ENCODE measurements around the gene EPB41L4A. TPM values are rescaled to one million over a fixed set of nuclear protein-coding genes. Genes with fewer than 3 reads are reported as not detected.
A peak's percentile ranks its signal among the peaks of the same experiment; 100 is the strongest.
"Not testable (repeated sequence)": the region's sequence is repeated elsewhere in the genome, so short reads cannot be mapped to it uniquely, and the experiment has no call there.

The EPB41L4A gene
- total RNA-seq, 1 donor from 2014 or later, result 48.5 TPM

DNA sequence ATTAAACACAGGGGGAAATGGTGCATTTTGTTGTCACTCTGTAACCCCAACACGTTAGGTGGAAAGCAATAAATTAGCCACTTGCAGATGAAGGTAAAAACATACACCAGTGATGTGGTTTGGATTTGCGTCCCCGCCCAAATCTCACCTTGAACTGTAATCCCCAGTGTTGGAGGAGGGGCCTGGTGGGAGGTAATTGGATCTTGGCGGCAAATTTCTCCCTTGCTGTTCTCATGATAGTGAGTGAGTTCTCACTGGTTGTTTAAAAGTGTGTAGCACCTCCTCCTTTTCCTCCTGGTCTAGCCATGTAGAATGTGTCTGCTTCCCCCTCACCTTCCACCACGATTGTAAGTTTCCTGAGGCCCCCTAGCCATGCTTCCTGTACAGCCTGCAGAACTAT, 17.2 kb downstream of the EPB41L4A start:
- DNase-seq, result no peak

DNA sequence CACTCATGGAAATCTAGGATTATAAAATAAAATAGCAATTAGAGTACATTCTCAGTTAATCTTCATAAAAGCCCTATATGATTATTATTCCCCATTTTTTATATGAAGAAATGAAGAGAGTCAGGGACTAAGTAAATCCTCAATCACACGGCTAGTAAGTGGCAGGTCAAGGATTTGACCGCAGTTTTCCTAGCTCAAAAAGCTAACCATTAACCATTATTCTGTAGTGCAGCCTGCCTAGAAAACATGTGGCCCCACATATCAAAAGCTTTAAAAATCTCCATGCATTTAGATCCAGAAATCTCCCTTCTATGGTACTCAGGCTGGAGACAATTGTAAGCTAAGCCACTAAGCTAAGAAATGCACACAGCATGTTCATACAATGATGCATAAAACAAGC, 21.4 kb downstream of the EPB41L4A start:
- no peak for DNase-seq

DNA sequence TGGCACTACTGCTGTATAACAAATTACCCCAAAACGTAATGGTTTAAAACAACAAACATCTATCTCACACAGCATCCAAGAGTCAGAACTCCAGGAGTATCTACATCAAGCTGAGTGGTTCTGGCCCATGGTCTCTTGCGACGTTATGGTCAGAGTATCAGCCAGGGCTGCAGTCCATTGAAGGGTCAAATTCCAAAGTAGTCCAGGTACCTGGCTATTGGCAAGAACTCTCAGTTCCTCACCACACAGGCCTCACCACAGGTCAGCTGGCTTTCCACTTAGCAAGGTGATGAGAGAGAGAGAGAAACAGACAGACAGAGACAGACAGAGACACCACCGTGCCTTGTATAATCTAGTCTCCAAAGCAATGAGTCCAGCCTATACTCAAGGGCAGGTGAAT, 22.6 kb downstream of the EPB41L4A start:
- DNase-seq, result no peak

DNA sequence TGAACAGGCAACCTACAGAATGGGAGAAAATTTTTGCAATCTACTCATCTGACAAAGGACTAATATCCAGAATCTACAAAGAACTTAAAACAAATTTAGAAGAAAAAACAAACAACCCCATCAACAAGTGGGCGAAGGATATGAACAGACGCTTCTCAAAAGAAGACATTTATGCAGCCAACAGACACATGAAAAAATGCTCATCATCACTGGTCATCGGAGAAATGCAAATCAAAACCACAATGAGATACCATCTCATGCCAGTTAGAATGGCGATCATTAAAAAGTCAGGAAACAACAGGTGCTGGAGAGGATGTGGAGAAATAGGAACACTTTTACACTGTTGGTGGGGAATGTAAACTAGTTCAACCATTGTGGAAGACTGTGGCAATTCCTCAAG, 23.8 kb downstream of the EPB41L4A start:
- not testable (repeated sequence) for DNase-seq

DNA sequence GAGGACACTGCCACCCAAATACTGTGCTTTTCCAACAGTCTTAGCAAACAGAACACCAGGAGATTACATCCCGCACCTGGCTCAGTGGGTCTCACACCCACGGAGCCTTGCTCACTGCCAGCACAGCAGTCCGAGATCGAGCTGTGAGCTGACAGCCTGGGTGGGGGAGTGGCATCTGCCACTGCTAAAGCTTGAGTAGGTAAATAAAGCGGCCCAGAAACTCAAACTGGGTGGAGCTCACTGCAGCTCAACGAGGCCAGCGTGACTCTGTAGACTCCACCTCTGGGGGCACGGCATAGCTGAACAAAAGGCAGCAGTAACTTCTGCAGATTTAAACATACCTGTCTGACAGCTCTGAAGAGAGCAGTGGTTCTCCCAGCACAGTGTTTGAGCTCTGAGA, 28.8 kb downstream of the EPB41L4A start:
- no peak for DNase-seq

DNA sequence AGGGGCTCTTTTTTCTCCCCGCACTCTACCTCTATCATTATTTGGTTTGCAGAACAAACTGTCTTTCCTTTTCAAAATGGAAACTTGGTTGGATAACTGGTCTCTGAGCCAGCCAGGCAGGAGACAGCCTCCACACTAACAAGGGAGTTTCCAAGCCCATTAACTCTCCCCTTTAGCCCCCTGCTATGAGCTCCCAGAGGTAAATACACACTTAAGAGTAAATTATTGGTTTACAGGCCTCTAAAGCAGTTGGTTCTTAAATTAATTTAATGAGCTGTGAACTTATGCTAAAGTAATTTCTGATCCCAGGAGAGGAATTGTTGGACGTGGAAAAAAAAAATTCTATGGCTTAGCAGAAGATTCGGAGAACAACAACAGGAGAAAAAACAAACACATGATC, 30.3 kb downstream of the EPB41L4A start:
- DNase-seq, result no peak

DNA sequence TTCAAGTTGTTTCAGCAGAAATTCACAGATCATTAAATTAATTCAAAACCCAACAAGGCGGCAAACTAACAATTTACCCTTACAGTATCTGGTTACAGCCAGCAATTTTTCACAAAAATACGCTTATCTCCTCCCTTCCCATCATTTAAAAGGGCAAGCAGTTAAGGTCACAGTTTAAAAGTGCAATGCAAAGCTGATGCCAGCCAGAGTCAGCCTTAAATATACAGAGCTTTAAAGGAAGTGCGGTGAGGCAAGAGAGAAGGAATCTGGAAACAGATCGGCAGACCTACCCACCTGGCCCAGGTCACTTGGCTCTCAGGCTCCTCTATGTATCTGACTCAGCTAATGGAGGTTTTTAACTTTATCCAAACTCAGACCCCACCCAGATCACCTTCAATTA, 31.0 kb downstream of the EPB41L4A start:
- no peak for DNase-seq

DNA sequence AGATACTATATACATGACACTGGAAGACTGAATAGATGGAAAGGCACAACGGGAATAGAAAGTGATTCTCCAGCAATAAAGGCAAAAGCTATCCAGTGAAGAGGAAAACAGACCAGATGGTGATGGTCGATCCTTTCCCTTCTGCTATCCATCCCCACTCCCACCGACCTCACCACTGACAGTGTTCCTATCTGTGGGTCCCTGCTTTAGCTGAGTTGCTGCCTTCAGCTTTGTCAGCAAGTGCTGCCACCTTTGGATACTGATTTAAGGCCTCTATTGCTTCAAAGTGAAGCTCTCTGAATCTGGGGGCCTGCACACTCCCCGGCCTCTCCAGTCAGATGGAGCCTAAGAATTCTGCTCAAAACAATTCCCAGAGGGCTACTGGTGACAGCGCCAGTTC, 32.3 kb downstream of the EPB41L4A start:
- DNase-seq, result no peak

DNA sequence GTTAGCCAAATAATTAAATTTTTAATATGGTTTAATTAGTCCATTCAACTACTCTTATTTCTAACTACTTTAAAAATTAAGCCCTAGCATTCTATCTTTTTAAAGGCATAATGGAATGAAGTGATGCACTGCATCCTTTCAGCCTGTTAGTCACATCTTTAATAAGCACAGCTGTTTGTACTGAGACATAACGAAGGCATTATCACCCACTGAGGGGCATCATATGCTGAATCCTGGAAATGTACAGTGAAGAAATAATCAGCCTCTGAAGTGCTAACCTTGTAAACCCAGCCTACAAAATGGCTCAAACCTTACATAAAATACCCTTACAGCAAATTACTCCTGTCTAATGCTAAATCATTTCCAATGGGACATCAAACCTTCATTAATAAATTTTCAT, 33.1 kb downstream of the EPB41L4A start:
- DNase-seq, result no peak

DNA sequence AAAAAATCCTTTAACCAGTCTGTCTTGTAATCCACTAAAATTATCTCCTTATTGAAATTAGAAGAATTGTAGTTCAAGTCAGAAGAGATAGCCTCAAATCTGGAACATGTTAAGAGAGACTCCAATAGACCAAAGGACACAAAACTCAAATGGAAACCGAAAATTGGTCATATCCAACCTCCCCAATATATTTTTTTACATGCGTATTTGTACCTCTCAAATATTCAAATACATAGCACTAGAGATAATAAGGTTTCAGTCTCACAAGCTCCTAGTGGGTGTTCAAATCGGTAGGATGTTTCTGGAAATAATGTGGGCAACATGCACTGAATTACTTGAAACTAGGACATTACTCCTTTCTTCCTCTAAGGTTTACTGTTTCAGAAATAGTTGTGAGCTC, 33.5 kb downstream of the EPB41L4A start:
- no peak for DNase-seq

DNA sequence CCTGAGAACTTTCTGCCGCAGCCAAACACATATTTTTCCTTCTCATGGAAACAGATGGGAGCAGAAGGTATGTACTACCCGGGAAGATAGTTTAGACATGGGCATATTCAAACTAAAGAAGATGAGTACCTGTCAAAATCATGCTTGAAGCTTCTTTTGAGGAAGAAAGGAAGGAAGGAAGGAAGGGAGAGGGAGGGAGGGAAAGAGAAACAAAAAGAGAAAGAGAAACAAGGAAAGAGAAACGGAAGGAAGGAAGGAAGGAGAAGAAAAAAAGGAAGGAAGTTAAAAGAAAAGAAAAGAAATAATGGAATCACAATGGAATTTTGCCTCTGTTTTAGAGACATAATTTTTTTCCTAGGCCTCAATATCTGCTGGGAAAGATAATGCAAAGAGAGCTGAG, 34.6 kb downstream of the EPB41L4A start:
- no peak for DNase-seq

DNA sequence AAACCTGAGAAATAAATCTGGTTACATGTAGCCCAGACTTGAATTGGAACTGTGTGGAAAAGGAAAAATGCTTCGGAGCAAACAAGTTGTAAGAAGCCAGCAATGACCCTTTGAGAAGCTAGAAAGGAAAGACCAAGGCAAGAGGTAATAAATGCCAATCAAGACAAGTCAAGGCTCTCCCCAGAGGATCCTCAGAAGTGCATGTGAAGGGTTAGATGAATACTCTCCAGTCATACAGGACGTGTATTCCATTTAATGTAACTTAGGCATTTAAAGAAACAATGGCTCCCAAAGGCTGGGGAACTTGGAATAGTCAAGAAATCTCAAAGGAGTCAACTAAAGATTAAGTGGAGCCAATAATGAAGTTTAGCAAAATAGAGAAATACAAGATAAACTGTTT, 36.2 kb downstream of the EPB41L4A start:
- DNase-seq, result no peak

DNA sequence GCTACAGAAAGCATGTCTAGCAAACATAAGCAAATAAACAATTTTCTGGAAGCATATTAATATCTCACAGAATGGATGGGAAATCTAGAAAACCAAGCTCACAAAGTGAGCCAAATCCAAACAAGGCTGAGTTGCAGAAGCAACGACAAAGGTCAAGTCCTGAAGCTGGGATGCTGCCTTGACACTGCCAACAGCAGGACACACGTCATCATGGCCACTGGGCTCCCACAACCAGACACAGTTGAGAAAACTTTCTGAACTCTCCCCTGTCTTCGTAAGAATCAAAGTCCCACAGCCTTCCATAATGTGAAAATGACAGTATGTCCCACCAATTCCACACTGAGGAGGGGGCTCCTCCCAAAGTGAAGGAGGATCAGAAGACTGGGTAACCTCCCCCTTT, 37.6 kb downstream of the EPB41L4A start:
- DNase-seq, result no peak

DNA sequence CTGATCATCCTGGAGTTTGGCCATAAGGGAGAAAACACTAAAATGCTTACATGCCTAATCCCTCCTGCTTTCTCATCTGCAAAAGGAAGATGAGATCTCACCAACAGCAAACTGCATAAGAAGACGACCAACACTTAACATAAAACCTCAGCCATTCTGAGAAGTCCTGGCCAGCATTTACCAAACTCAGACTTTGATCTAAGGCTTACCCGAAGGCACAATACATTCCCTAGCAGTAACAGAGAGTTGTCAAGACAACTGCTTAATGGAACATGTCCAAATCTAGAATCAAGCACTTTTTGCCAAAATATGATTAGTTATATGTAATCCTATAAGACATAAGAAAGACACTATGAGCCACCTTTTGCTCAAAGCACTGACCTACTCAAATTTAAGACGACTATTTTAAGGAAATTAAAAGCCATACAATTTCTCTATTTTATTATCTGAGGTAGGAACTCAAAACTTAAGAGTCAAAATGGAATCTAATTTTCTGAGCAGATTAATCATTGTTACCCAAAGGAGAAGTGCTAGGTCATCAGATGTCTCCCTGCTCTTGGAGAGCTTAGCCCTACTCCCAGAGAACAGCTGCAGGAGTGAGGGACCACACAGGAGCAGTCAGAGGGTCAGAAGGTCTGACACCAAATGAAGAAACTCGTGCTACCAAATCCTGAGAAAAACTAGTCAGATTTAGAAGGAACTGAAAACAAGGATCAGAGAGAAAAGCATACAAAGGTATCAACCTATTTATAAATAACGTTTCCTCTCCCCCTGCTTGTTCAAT, 39.3 kb downstream of the EPB41L4A start:
- DNase-seq, result no peak

DNA sequence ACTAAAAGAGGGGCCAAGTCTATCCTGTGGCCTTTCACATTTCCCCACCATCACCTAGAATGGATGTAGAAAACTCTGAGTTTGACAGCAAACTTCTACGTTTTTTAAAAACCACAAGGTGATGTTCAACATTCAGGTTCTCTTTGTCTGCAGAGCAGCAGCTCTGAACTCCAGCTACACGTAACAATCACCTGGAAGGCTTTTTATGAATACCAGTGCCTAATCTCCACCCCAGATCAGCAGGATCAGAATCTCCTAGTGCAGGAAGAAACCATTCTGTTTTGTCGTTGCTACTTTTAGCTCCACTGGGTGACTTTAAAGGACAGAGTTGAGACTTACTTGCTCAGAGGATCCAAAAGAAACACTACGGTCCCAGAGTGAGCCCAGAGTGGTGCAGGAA, 44.3 kb downstream of the EPB41L4A start:
- DNase-seq, result no peak

DNA sequence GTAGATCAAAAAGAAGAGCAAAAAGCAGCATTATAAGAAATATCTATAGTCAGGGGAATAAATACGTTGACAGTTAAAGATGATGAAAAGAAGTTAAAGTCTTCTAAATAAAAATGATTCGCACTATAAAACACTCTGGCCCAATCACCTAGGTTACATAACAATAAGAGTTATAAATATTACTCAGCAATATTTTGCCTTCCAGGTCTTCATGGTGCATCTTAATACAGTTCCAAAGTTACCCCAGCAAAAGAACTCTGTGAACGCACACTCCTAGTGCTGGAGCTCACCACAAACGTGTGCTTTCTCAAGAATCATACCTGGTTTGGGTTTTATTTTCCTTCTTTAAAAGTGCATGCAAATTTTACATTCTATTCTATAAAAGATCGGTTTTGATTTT, 44.7 kb downstream of the EPB41L4A start:
- DNase-seq, result no peak

DNA sequence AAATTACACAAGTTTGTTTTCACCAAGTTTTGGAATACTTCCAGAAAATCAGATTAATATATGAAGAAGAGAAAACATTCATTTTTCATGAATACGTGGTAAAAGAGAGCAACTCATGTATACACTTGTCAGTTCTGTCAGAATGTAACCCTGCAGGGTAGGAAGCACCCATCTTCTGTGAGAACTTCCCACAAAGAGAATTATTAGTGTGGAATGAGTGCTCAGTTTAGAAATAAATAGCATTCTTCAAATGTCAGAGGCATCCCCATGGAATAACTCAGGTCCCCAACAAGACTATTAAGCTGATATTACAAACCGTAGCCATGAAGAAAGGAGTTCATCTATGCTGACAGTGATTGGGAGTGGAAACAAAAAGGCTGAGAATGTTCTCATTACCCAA, 45.2 kb downstream of the EPB41L4A start:
- DNase-seq, result no peak

DNA sequence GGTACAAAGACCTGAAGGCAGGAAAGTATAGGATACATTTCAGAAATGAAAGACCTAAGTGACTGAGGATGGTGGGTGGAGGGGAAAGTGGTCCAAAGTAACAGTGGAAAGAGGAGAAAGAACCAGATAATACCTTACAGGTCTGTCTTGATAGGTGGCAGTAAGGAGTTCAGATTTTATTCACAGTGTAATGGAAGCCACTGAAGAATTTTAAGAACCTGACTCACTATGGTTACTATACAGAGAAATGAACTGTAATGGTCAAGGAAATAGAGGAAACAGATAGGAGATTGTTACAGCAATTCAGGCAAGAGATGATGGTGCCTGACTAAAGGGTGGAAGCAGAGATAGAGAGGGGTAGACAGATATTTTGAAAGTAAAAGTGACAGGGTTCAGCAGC, 46.5 kb downstream of the EPB41L4A start:
- no peak for DNase-seq

DNA sequence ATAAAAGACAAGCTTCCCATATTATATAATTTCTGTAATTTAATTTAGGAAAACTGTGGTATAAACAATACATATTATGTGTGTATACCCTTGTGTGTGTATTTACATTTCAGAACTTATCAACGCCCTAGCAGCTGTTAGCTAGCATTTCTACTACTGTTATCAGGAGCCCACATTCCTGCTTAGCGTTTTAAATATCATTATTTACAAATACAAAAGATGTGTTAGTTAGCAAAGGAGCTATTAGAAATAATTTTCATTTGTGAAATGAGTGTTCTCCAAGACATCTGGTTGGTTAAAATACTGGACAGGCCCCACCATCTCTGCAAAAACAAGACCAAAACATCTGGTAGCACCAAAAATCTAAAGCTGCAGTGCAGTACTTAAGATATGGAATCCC, 48.0 kb downstream of the EPB41L4A start:
- DNase-seq, result no peak

DNA sequence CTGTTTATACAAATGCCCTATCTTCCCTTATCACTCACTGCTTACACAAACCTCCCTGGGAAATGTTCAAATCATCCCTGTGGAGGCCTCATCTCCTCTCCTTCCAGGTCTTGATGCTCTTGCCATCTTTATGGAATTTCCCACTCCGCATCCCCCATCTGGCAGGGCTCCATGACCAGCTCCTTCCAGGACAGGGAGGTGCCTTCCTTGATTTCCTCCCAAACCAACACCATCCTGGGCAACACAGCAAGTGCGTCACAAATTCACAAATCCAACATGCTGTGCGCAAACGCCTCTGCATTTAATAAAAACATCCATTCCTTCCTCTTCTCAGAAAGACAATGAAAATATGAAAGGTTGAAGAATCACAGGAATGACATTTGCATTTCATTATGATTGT, 51.7 kb downstream of the EPB41L4A start:
- peak; percentile 29 for DNase-seq

DNA sequence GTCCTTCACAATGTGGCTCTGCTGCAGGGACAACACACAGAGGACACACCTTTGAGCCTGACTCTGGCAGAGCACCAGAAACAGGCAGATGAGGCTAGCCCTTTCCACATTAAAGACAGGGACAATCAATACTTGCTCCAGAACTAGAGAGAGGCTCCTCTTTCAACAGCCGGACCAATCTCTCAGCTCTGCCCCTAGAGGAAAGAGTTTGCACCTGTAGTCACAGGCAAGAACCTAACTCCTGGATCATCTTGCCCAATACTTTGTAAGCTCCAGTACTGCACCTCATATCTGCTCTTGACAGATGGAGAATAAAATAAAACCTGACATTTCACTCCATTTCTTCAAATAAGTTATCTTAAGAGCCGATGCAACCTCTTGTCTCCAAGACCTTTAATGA, 52.1 kb downstream of the EPB41L4A start:
- DNase-seq, result peak; percentile 27

DNA sequence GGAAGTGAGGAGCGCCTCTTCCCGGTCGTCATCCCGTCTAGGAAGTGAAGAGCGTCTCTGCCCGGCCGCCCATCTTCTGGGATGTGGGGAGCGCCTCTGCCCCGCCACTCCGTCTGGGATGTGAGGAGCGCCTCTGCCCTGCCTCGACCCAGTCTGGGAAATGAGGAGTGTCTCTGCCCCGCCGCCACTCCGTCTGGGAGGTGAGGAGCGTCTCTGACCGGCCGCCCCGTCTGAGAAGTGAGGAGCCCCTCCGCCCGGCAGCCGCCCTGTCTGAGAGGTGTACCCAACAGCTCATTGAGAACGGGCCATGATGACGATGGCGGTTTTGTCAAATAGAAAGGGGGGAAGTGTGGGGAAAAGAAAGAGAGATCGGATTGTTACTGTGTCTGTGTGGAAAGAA, 58.3 kb downstream of the EPB41L4A start:
- not testable (repeated sequence) for DNase-seq

DNA sequence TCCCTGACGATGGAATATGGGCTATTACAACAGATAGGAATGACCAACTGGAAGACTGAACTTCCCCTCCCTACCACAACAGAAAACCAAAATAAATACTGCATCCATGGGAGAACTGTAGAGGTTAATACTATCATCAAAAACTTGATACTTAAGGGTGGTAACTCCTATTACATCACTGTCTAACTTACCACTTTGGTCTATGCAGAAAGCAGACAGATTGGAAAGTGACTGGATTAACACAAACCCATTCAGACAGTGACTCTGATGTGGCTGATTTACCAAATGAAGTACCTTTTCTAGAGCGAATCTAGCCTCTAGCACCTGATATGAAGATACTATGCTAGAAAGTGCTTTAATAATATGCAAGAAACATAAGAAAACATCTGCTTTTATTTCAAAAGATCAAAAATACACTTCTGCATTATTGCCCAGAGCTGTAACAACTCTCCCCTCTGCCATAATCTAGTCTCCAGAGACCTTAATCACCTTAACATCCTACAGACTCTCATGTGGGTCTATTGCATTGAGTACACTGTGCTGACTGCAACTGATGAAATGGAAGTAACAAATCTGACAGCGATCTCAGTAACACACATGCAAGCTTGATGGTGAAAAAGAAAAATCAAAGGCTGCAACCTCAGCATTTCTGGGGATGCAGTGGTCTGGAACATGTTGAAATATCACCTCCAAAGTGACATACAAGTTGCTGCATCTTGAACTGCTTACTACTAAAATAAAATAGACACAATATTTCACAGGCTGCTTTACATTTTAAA, 62.7 kb downstream of the EPB41L4A start:
- DNase-seq, result no peak

DNA sequence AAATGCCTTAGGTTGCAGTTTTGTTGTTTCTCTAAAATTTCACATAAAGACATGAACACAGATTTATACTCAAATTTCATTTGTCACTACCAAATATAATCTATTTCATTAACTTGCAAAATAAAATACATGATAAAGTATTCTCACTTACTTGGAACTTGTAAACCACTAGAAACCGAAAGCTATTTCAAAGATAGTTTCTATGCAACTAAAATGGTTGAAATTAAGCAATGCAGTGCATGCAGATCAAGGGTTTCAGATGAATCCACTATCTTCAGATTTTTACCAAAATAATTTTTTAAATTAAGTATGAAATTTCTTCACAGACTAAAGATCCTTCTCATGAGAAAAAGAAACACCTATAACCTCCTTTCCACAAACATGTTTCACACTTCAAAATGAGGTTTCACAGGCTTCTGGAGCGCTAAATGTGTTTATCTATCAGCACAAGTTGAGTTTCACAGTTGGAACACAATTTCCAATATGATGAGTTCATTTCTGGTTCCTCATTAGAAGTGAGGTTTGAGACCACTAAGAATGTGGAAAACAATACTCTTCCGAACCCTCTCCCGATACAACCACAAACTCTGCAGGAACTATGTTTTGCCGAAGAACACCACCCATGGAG, 63.9 kb downstream of the EPB41L4A start:
- no peak for DNase-seq

Data from dermis blood vessel endothelial cell (primary cell).